ENCODE measurements around the gene ARHGEF17.

DNA sequence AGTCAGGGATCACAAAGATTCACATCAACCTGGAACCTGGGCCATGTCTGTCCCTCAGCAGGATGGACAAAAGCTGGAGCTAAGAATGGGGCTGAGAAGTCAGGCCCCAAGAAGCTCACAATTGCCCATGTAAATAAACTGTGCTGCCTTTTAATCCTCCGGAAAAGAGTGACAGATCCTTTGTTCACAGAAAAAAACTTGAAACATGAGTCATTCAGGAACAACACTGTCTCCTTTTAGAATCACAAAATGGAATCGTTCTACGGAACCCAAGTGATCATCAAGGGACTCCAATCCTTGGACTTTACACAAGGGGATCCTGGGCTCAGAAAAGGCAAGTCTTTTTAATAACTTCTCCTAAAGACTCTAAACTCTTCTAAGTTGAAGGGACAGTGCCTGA is 104.2 kb downstream of the ARHGEF17 start:
- TF ChIP-seq, protein P1, sequence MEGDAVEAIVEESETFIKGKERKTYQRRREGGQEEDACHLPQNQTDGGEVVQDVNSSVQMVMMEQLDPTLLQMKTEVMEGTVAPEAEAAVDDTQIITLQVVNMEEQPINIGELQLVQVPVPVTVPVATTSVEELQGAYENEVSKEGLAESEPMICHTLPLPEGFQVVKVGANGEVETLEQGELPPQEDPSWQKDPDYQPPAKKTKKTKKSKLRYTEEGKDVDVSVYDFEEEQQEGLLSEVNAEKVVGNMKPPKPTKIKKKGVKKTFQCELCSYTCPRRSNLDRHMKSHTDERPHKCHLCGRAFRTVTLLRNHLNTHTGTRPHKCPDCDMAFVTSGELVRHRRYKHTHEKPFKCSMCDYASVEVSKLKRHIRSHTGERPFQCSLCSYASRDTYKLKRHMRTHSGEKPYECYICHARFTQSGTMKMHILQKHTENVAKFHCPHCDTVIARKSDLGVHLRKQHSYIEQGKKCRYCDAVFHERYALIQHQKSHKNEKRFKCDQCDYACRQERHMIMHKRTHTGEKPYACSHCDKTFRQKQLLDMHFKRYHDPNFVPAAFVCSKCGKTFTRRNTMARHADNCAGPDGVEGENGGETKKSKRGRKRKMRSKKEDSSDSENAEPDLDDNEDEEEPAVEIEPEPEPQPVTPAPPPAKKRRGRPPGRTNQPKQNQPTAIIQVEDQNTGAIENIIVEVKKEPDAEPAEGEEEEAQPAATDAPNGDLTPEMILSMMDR (IDR thresholded peaks at IDR 0.05), result no peak
- TF ChIP-seq POLR2AphosphoS5 (IDR thresholded peaks at IDR 0.05), result no peak
- no peak for TF ChIP-seq EP300 (IDR thresholded peaks at IDR 0.05)

All from esophagus muscularis mucosa (tissue), 4 donors.